Effector memory CD4-positive, alpha-beta T cell (primary cell): Measurements from ENCODE around the gene BEX2.
A peak's percentile ranks its signal among the peaks of the same experiment; 100 is the strongest.
"Not testable (repeated sequence)": the region's sequence is repeated elsewhere in the genome, so short reads cannot be mapped to it uniquely, and the experiment has no call there.

ENCODE experiments used
- DNase-seq, 3 donors: peaks; one replicate each; pipeline ENCODE4 v3.0.0-alpha.2; 2020
- H3K27ac ChIP-seq: 2 replicates; pipeline ENCODE4 v1.7.0; 2013; ENCODE audit warnings: mild to moderate bottlenecking, low read length, moderate library complexity; ENCODE audit not compliant: insufficient read depth, poor library complexity, severe bottlenecking
- H3K27me3 ChIP-seq: replicated peaks from 2 replicates; pipeline ENCODE4 v1.7.0; 2013; ENCODE audit warnings: mild to moderate bottlenecking, low read length; ENCODE audit not compliant: insufficient read depth, control insufficient read depth, poor library complexity, severe bottlenecking
- H3K36me3 ChIP-seq: 2 replicates; pipeline ENCODE4 v1.7.0; 2013; ENCODE audit warnings: mild to moderate bottlenecking, low read length, moderate library complexity; ENCODE audit not compliant: control insufficient read depth, insufficient read depth
- H3K4me1 ChIP-seq: 2 replicates; pipeline ENCODE4 v1.7.0; 2013; ENCODE audit warnings: low read length, mild to moderate bottlenecking; ENCODE audit not compliant: control insufficient read depth, insufficient read depth, poor library complexity, severe bottlenecking
- H3K4me3 ChIP-seq: 2 replicates; pipeline ENCODE4 v1.7.0; 2013; ENCODE audit warnings: low read length, low read depth, mild to moderate bottlenecking; ENCODE audit not compliant: insufficient read depth, poor library complexity, severe bottlenecking
- H3K9me3 ChIP-seq: 2 replicates; pipeline ENCODE4 v1.7.0; 2013; ENCODE audit warnings: mild to moderate bottlenecking, low read length, moderate library complexity; ENCODE audit not compliant: control insufficient read depth
- total RNA-seq, 3 donors: gene quantifications; one replicate each; lab custom pipeline; 2026; lab: John Stamatoyannopoulos, UW

BEX2 gene
- total RNA-seq: 16.1 to 35.6 (median 18.2) reads per million in 3 donors

DNA sequence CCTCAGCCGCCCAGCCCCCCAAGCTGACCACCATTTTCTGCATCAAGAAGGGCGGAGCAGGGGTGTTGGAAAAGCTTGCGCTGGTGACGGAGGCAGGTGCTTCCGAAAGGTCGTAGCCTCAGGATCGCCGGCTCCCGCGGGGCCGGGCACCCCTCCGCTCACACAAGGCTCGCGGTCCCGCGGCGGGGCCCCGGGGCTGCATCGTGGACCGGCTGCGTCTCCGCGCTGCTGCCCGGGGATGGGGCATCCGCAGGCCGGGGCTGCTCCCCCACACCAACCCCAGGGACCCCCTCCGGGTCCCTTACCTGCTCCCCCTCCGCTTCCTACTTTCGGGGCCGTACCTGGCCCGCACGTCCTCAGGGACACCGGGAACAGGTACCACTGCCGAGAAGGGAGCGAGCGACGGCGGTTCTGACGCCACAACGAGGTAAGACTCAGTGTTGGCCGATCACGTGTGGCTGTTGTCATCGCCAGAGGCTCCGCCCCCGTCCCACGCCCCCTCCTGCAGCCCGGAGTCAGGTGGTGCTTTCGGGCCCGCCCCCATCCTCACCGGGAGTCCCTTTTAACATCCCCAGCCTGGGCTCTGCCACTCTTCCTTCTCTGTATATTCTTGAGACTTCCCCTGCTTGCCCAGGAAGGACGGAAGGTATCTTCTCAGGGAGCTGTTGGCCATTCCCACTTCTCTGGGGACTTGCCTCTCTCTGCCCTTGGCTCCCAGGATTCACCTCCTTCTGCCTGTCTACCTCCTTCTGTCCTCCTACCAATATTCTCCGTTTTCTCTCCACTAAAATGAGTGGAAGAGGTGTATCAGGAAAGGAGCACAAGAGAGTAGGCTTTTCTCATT is at the start of gene BEX2:
TSS of gene BEX2 (minus strand) at position 436 of the 844 bp plus-strand sequence. CDS start 1,014 bp downstream, outside the sequence.
- Histone ChIP-seq H3K4me1 (no peaks in the 10 kb centered on the region), H3K36me3 (no peaks in the 10 kb centered on the region), H3K4me3 (peak within 1 kb of the TSS; percentile 69), H3K27me3 (no peaks in the 10 kb centered on the region), H3K27ac (peak within 1 kb of the TSS; percentile 77), H3K9me3 (no peaks in the 10 kb centered on the region)
- DNase-seq: peak; percentile 69 to 76 (median 74)

GRCh38 chrX:103360092-103360491 is 49.3 kb upstream of the BEX2 start:
- no peaks in the 10 kb centered on the region for H3K4me1 ChIP-seq
- no peaks in the 10 kb centered on the region for H3K9me3 ChIP-seq
- no peak overlapping the region for H3K27ac ChIP-seq
- no peak overlapping the region for H3K4me3 ChIP-seq
- H3K27me3 ChIP-seq: peaks cover 6% of the 10 kb centered on the region
- no peak for DNase-seq
- H3K36me3 ChIP-seq: no peaks in the 10 kb centered on the region

DNA sequence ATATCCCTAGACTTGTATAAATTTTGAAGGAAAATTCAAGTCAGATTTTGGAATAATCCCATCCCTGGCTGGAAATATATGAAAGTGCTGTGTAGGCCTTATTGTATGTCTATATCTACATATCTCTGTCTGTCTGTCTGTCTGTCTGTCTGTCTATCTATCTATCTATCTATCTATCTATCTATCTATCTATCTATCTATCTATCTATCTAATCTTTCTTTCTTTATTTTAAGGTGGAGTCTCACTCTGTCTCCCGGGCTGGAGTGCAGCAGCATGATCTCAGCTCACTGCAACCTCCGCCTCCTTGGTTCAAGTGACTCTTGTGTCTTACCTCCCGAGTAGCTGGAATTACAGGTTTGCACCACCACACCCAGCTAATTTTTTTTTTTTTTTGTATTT is 48.8 kb upstream of the BEX2 start:
- not testable (repeated sequence) for H3K27me3 ChIP-seq, H3K27ac ChIP-seq, H3K4me3 ChIP-seq, H3K9me3 ChIP-seq, H3K36me3 ChIP-seq, DNase-seq, H3K4me1 ChIP-seq

DNA sequence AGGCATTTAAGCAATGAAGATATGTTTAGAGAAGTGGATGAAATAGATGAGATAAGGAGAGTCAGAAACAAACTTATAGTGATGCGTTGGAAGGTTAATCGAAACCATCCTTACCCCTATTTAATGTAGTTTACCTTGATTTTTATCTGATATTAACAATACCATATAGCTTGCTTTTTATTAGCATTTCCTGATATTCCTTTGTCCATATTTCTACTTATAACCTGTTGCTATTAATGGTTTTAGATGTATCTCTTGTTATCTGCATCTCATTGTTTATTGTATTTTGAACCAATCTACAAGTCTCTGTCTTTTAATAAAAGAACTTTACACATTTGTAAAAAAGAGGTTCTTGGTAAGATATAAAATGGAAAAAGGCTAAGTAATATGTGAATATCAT is 47.1 kb upstream of the BEX2 start:
- Histone ChIP-seq H3K4me1 (no peaks in the 10 kb centered on the region), H3K9me3 (no peaks in the 10 kb centered on the region), H3K27me3 (peaks cover 6% of the 10 kb centered on the region), H3K36me3 (no peaks in the 10 kb centered on the region), H3K27ac (no peak overlapping the region), H3K4me3 (no peak overlapping the region)
- DNase-seq: no peak

DNA sequence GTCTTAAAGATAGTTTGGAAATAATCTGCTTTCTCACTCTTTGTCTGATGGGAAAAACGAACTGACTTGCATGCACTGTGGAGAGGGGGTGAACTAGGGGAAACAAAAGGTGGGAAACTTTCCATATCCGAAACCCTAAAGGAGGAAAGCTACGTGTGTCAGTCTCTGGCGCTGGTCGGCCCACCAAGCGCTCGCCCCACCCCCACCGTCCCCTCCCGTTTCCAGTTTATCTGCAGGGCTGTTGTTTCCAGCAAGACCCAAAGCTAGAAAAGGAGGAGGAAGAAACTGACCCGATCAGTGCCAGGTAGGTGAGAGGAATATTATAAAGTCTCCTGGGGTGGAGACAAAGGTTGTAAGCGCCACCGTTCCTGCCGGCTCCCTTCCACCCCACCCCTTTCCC is 46.1 kb upstream of the BEX2 start:
- peaks cover 6% of the 10 kb centered on the region for H3K27me3 ChIP-seq
- no peaks in the 10 kb centered on the region for H3K9me3 ChIP-seq
- peak overlapping the region; percentile 48 for H3K4me3 ChIP-seq
- no peaks in the 10 kb centered on the region for H3K4me1 ChIP-seq
- no peak overlapping the region for H3K27ac ChIP-seq
- no peaks in the 10 kb centered on the region for H3K36me3 ChIP-seq
- DNase-seq: no peak

DNA sequence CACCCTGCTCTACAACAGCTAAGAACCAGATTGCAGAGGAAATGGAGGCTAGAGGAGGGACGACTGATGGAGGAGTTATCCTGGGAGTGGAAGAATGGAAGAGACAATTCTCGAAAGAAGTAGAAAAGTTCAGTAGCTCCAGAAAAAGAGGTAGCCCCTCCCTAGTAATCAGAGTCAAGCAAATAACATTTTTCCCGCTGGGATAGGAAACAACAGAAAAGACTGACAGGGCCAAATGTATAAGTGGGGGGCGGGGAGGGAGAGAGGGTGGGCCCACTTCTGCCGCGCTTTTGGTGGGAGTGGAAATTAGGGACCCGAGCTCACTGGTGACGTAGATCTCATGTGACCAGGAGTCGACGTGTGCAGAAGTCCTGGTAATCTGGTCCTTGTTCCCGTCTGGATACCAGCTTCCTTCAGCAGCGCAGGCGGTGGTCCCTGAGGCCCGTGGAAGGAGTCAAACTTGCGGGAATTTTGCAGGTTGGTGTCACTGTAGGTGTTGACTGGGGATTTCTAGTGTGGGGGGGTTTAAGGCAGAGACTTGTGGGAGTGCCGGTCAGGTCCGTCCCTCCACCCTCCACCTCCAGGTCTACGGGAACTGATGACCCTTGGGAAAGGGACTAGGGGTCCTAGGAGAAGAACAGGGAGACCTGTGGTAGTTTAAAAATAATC is 45.5 kb upstream of the BEX2 start, which contains the start of gene TCEAL9:
TSS of gene TCEAL9 (plus strand) at position 377 of the 669 bp plus-strand sequence. CDS start 1,179 bp downstream, outside the sequence.
- Histone ChIP-seq H3K4me3 (peak within 1 kb of the TSS; percentile 48), H3K36me3 (no peaks in the 10 kb centered on the region), H3K9me3 (no peaks in the 10 kb centered on the region), H3K4me1 (no peaks in the 10 kb centered on the region), H3K27me3 (peaks cover 6% of the 10 kb centered on the region), H3K27ac (no peak within 1 kb of the TSS)
- no peak for DNase-seq

GRCh38 chrX:103347682-103348397 is 37.0 kb upstream of the BEX2 start:
- Histone ChIP-seq H3K4me1 (no peaks in the 10 kb centered on the region), H3K4me3 (no peak overlapping the region), H3K27me3 (no peaks in the 10 kb centered on the region), H3K36me3 (no peaks in the 10 kb centered on the region), H3K9me3 (no peaks in the 10 kb centered on the region), H3K27ac (no peak overlapping the region)
- DNase-seq: no peak

- Histone ChIP-seq H3K36me3 (no peaks in the 10 kb centered on the region), H3K4me3 (no peak overlapping the region)
Observed at GRCh38 chrX:103344606-103345005, 33.8 kb upstream of the BEX2 start.

GRCh38 chrX:103343105-103343504 is 32.3 kb upstream of the BEX2 start:
- peak in 1 of 3 donors; percentile 1 for DNase-seq
- no peak overlapping the region for H3K4me3 ChIP-seq

More at GRCh38 chrX:103344606-103345005, 33.8 kb upstream of the BEX2 start:
- H3K27ac ChIP-seq: no peak overlapping the region
- no peaks in the 10 kb centered on the region for H3K27me3 ChIP-seq
- no peaks in the 10 kb centered on the region for H3K4me1 ChIP-seq
- no peaks in the 10 kb centered on the region for H3K9me3 ChIP-seq
- no peak for DNase-seq

More at GRCh38 chrX:103343105-103343504, 32.3 kb upstream of the BEX2 start:
- Histone ChIP-seq H3K4me1 (no peaks in the 10 kb centered on the region), H3K9me3 (no peaks in the 10 kb centered on the region), H3K27ac (no peak overlapping the region), H3K27me3 (no peaks in the 10 kb centered on the region), H3K36me3 (no peaks in the 10 kb centered on the region)
